Activated T-cell treated with anti-CD3 and anti-CD28 coated beads, Interleukin-2, amount 50 U/mL, for 4 hours (primary cell): ENCODE data around the gene GPAT2. TPM values are rescaled to one million over a fixed set of nuclear protein-coding genes. Genes with fewer than 3 reads are reported as not detected.
"Not testable (repeated sequence)": the region's sequence is repeated elsewhere in the genome, so short reads cannot be mapped to it uniquely, and the experiment has no call there.

ENCODE experiments used
- ATAC-seq, 2 donors: fragments of 200-7000 bp; cut with Tn5 transposase; one replicate each; pipeline ENCODE4 v1.10.0; 2021
- DNase-seq: peaks from one replicate; pipeline ENCODE4 v3.0.0-alpha.2; 2020
- H3K27me3 Mint-ChIP-seq: one replicate; pipeline ENCODE4 v1.8.0; 2021; ENCODE audit warnings: low read depth, mixed read lengths
- H3K36me3 Mint-ChIP-seq: one replicate; pipeline ENCODE4 v1.8.0; 2022; ENCODE audit warnings: mixed read lengths; ENCODE audit not compliant: insufficient read depth
- H3K4me1 Mint-ChIP-seq: one replicate; pipeline ENCODE4 v1.8.0; 2021; ENCODE audit warnings: low read depth, mixed read lengths
- H3K4me3 Mint-ChIP-seq: one replicate; pipeline ENCODE4 v1.8.0; 2021; ENCODE audit warnings: mild to moderate bottlenecking, moderate library complexity, mixed read lengths
- H3K9me3 Mint-ChIP-seq: one replicate; pipeline ENCODE4 v1.8.0; 2021; ENCODE audit warnings: mixed read lengths
- total RNA-seq, 3 donors: library from RNA; stranded (reverse); gene quantifications; one replicate each; pipeline ENCODE4 v1.2.1, GENCODE V29; 2021

The GPAT2 gene
- total RNA-seq, 3 donors from 2014 or later, result 0.20 to 12.8 (median 9.3) TPM

- H3K27me3 Mint-ChIP-seq, H3K4me1 Mint-ChIP-seq, ATAC-seq, H3K36me3 Mint-ChIP-seq, H3K9me3 Mint-ChIP-seq, DNase-seq, H3K4me3 Mint-ChIP-seq: not testable (repeated sequence)
Measured at GRCh38 chr2:96022126-96022525, 12.6 kb downstream of the GPAT2 start.

- H3K36me3 Mint-ChIP-seq, H3K9me3 Mint-ChIP-seq, DNase-seq, ATAC-seq, H3K27me3 Mint-ChIP-seq, H3K4me1 Mint-ChIP-seq, H3K4me3 Mint-ChIP-seq: not testable (repeated sequence)
Measured at GRCh38 chr2:96021142-96021541, 13.6 kb downstream of the GPAT2 start.

- H3K4me1 Mint-ChIP-seq, H3K4me3 Mint-ChIP-seq, H3K36me3 Mint-ChIP-seq, H3K9me3 Mint-ChIP-seq, ATAC-seq, H3K27me3 Mint-ChIP-seq, DNase-seq: not testable (repeated sequence)
Measured at GRCh38 chr2:96019909-96020590, 14.7 kb downstream of the GPAT2 start.

GRCh38 chr2:96016321-96016720 is 18.4 kb downstream of the GPAT2 start:
- DNase-seq, H3K9me3 Mint-ChIP-seq, H3K27me3 Mint-ChIP-seq, ATAC-seq, H3K4me1 Mint-ChIP-seq, H3K4me3 Mint-ChIP-seq, H3K36me3 Mint-ChIP-seq: not testable (repeated sequence)

GRCh38 chr2:96012792-96013264 is 21.9 kb downstream of the GPAT2 start:
- not testable (repeated sequence) for H3K9me3 Mint-ChIP-seq, H3K4me3 Mint-ChIP-seq, H3K27me3 Mint-ChIP-seq, ATAC-seq, H3K36me3 Mint-ChIP-seq, DNase-seq
- H3K4me1 Mint-ChIP-seq, result peaks cover 10% of the 10 kb centered on the region

- H3K27me3 Mint-ChIP-seq, H3K9me3 Mint-ChIP-seq, ATAC-seq, DNase-seq, H3K4me3 Mint-ChIP-seq, H3K36me3 Mint-ChIP-seq: not testable (repeated sequence)
- H3K4me1 Mint-ChIP-seq, result peaks cover 10% of the 10 kb centered on the region
Measured at GRCh38 chr2:96012086-96012791, 22.5 kb downstream of the GPAT2 start.

GRCh38 chr2:96011129-96011455 is 23.6 kb downstream of the GPAT2 start:
- not testable (repeated sequence) for H3K36me3 Mint-ChIP-seq, H3K9me3 Mint-ChIP-seq, DNase-seq
- Mint-ChIP-seq H3K4me1 (peaks cover 10% of the 10 kb centered on the region), H3K27me3 (peaks cover 12% of the 10 kb centered on the region), H3K4me3 (peak overlapping the region; percentile 64)
- ATAC-seq, result peak in 1 of 2 donors; percentile 1

GRCh38 chr2:96010320-96011128 is 24.2 kb downstream of the GPAT2 start:
- peaks cover 10% of the 10 kb centered on the region for H3K4me1 Mint-ChIP-seq
- not testable (repeated sequence) for H3K9me3 Mint-ChIP-seq, H3K36me3 Mint-ChIP-seq
- DNase-seq (peak; percentile 97), ATAC-seq (peak; percentile 100)
- H3K27me3 Mint-ChIP-seq, result peaks cover 14% of the 10 kb centered on the region
- peak overlapping the region; percentile 79 for H3K4me3 Mint-ChIP-seq

GRCh38 chr2:96009833-96010232 is 24.9 kb downstream of the GPAT2 start:
- H3K9me3 Mint-ChIP-seq, H3K36me3 Mint-ChIP-seq, DNase-seq: not testable (repeated sequence)
- H3K4me3 Mint-ChIP-seq, result peak overlapping the region; percentile 79
- peak in 1 of 2 donors; percentile 3 for ATAC-seq
- H3K27me3 Mint-ChIP-seq, result peaks cover 20% of the 10 kb centered on the region
- peaks cover 10% of the 10 kb centered on the region for H3K4me1 Mint-ChIP-seq

- H3K36me3 Mint-ChIP-seq, result not testable (repeated sequence)
- H3K27me3 Mint-ChIP-seq, result peaks cover 24% of the 10 kb centered on the region
Measured at GRCh38 chr2:96008051-96008450, 26.7 kb downstream of the GPAT2 start.

GRCh38 chr2:96006248-96006647 is 28.5 kb downstream of the GPAT2 start:
- not testable (repeated sequence) for H3K9me3 Mint-ChIP-seq, DNase-seq, ATAC-seq, H3K4me1 Mint-ChIP-seq, H3K4me3 Mint-ChIP-seq, H3K36me3 Mint-ChIP-seq
- H3K27me3 Mint-ChIP-seq, result peaks cover 24% of the 10 kb centered on the region

More at GRCh38 chr2:96008051-96008450, 26.7 kb downstream of the GPAT2 start:
- not testable (repeated sequence) for DNase-seq, ATAC-seq, H3K9me3 Mint-ChIP-seq
- Mint-ChIP-seq H3K4me1 (peaks cover 10% of the 10 kb centered on the region), H3K4me3 (peak overlapping the region; percentile 6)

- DNase-seq, result peak; percentile 43
- H3K4me3 Mint-ChIP-seq, result peak overlapping the region; percentile 86
- not testable (repeated sequence) for H3K36me3 Mint-ChIP-seq, H3K9me3 Mint-ChIP-seq, H3K4me1 Mint-ChIP-seq
- ATAC-seq, result peak; percentile 44 to 56
- peaks cover 20% of the 10 kb centered on the region for H3K27me3 Mint-ChIP-seq
Measured at GRCh38 chr2:95992520-95993272, 42.0 kb downstream of the GPAT2 start.

GRCh38 chr2:95992102-95992501 is 42.6 kb downstream of the GPAT2 start:
- DNase-seq, H3K36me3 Mint-ChIP-seq, H3K4me1 Mint-ChIP-seq, H3K9me3 Mint-ChIP-seq: not testable (repeated sequence)
- peaks cover 20% of the 10 kb centered on the region for H3K27me3 Mint-ChIP-seq
- peak overlapping the region; percentile 97 for H3K4me3 Mint-ChIP-seq
- peak; percentile 59 to 66 for ATAC-seq
